Loucy (cell line): ENCODE results near the gene SPATA24.

Experiments used
- H2AFZ ChIP-seq: fragments of 200-600 bp; sonication (generic); 2 replicates; pipeline ENCODE4 v1.6.0; 2016; ENCODE audit warnings: antibody characterized with exemption, mild to moderate bottlenecking, low read length, moderate library complexity
- H3F3A ChIP-seq: fragments of 200-600 bp; 2 replicates; pipeline ENCODE4 v1.6.0; 2016; ENCODE audit warnings: antibody characterized with exemption, low read depth, mild to moderate bottlenecking
- H3K27me3 ChIP-seq: fragments of 200-600 bp; sonication (generic); 2 replicates; pipeline ENCODE4 v1.6.1; 2014; ENCODE audit warnings: low read length, mild to moderate bottlenecking; ENCODE audit not compliant: insufficient read depth, poor library complexity, severe bottlenecking
- H3K36me3 ChIP-seq: fragments of 200-600 bp; sonication (generic); 2 replicates; pipeline ENCODE4 v1.6.1; 2016; ENCODE audit warnings: low read length; ENCODE audit not compliant: insufficient read depth
- H3K4me1 ChIP-seq: fragments of 200-600 bp; sonication (generic); 2 replicates; pipeline ENCODE4 v1.5.1; 2014; ENCODE audit warnings: low read length, mild to moderate bottlenecking; ENCODE audit not compliant: insufficient read depth, poor library complexity, severe bottlenecking
- H3K4me2 ChIP-seq: fragments of 200-600 bp; sonication (generic); 2 replicates; pipeline ENCODE4 v1.6.0; 2014; ENCODE audit warnings: antibody characterized with exemption, low read length, low read depth, mild to moderate bottlenecking; ENCODE audit not compliant: poor library complexity, severe bottlenecking
- H3K4me3 ChIP-seq: fragments of 200-600 bp; sonication (generic); 2 replicates; pipeline ENCODE4 v1.5.1; 2014; ENCODE audit warnings: low read length, mild to moderate bottlenecking, mixed read lengths; ENCODE audit not compliant: poor library complexity, severe bottlenecking
- H3K79me2 ChIP-seq: fragments of 200-600 bp; sonication (generic); 2 replicates; pipeline ENCODE4 v1.6.1; 2014; ENCODE audit warnings: low read length; ENCODE audit not compliant: insufficient read depth
- H3K9ac ChIP-seq: fragments of 200-600 bp; sonication (generic); 2 replicates; pipeline ENCODE4 v1.6.0; 2014; ENCODE audit warnings: mild to moderate bottlenecking, low read depth, low read length, moderate library complexity; ENCODE audit not compliant: poor library complexity, severe bottlenecking
- H3K9me2 ChIP-seq: fragments of 200-600 bp; sonication (generic); replicated peaks from 2 replicates; pipeline ENCODE4 v1.6.1; 2016; ENCODE audit warnings: low read depth, low read length, mixed read lengths
- H3K9me3 ChIP-seq: fragments of 200-600 bp; sonication (generic); 2 replicates; pipeline ENCODE4 v1.6.1; 2014; ENCODE audit warnings: mild to moderate bottlenecking, antibody characterized with exemption, low read length, low read depth; ENCODE audit not compliant: insufficient read depth
- H4K20me1 ChIP-seq: fragments of 200-600 bp; sonication (generic); 2 replicates; pipeline ENCODE4 v1.6.0; 2014; ENCODE audit warnings: antibody characterized with exemption, low read length, mild to moderate bottlenecking; ENCODE audit not compliant: insufficient read depth, poor library complexity, severe bottlenecking
- EZH2phosphoT487 ChIP-seq: fragments of 200-600 bp; IDR thresholded peaks from 2 replicates; pipeline ENCODE4 v1.6.1; 2018; ENCODE audit warnings: antibody characterized with exemption, mild to moderate bottlenecking, moderate library complexity, borderline replicate concordance
- TF ChIP-seq, protein P1 (sequence below): fragments of 200-600 bp; sonication (generic); conservative IDR thresholded peaks from 2 replicates; pipeline ENCODE4 v1.5.1; 2014; ENCODE audit warnings: mild to moderate bottlenecking, antibody characterized with exemption, low read length

Gene SPATA24

DNA sequence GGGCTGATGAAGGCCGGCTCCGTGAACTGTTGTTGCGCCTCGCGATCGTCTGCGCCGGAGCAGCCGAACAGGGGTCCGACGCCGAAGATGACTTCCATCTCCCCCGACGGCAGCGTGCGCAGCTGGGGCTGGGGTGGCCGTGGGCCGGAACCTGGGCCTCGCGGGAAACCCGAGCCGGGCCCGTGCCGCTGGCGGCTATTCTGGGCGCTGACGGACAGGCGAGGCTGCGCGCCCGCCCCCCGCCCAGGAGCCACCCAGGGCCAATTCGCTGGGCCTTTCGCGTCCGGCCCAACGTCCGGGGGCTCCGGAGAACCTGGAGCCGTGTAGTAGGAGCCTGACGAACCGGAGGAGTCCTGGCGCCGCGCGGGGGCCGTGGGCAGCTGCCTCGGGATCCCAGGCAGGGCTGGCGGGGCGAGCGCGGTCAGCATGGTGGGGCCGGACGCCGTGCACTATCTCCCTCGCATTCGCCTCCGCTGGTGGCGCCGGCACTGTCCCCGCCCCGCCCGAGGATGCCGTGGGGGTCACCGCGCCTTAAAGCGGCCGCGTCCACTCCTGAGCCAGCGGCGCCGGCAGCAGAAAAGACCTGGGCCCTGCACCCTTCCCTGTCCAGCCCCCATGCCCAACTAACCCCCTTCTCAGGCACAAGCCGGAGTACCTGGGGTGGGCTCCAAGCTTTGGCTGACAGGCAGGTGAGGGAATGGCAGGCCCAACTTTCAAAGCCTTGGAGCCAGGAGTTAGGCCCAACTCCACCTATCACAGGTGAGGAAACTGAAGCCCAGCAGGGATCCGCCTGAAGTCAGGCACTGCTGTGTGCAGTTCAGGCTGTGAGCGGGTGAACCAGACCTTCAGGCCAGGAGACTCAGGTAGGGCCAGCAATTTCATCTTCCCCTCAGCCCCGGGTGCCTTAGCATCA, 9.0 kb downstream of the SPATA24 start, which contains the start of gene PROB1:
PROB1 (minus strand) TSS at position 451 of the 913 bp plus-strand sequence; CDS start at position 428, 23 bp downstream.
- Histone ChIP-seq H2AFZ (no peak within 1 kb of the TSS), H4K20me1 (peaks cover 8% of the 10 kb centered on the region), H3K4me2 (peak within 1 kb of the TSS; percentile 87), H3K79me2 (peaks cover 56% of the 10 kb centered on the region), H3F3A (no peaks in the 10 kb centered on the region), H3K9me3 (no peaks in the 10 kb centered on the region), H3K36me3 (no peaks in the 10 kb centered on the region), H3K27me3 (no peaks in the 10 kb centered on the region), H3K9ac (no peak within 1 kb of the TSS), H3K4me1 (peaks cover 35% of the 10 kb centered on the region), H3K4me3 (peak within 1 kb of the TSS; percentile 96), H3K9me2 (no peaks in the 10 kb centered on the region)
- TF ChIP-seq, protein P1, sequence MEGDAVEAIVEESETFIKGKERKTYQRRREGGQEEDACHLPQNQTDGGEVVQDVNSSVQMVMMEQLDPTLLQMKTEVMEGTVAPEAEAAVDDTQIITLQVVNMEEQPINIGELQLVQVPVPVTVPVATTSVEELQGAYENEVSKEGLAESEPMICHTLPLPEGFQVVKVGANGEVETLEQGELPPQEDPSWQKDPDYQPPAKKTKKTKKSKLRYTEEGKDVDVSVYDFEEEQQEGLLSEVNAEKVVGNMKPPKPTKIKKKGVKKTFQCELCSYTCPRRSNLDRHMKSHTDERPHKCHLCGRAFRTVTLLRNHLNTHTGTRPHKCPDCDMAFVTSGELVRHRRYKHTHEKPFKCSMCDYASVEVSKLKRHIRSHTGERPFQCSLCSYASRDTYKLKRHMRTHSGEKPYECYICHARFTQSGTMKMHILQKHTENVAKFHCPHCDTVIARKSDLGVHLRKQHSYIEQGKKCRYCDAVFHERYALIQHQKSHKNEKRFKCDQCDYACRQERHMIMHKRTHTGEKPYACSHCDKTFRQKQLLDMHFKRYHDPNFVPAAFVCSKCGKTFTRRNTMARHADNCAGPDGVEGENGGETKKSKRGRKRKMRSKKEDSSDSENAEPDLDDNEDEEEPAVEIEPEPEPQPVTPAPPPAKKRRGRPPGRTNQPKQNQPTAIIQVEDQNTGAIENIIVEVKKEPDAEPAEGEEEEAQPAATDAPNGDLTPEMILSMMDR, result no peak
- TF ChIP-seq EZH2phosphoT487, result no peak

DNA sequence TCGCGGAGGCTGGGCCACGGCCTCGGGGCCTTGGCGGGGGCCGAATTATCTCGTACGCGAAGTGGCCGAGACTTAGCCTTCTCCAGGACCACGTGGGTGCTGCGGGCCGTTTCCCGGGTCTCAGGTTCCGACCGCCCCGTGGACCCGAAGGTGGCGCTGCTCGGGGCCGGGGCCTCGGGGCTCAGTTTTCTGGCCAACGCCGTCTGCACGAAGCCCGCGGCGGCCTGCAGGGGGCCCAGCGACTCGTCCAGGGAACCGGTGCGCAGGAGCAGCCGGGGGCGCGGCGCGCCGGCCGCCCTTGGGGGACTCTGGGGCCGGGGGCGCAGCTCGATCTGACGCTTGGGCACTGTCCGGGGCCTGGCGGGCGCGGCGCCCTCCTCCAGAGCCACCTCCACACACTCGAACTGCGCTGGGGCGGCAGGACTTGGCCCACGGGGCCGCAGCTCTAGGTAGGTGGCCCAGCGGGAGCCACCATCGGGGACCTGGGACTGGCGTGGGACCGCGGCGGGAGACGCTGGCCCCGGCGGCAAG, 9.7 kb downstream of the SPATA24 start:
- peaks cover 11% of the 10 kb centered on the region for H4K20me1 ChIP-seq
- H3K4me2 ChIP-seq, result peak overlapping the region; percentile 87
- H3K4me1 ChIP-seq, result peaks cover 36% of the 10 kb centered on the region
- H3K4me3 ChIP-seq, result peak overlapping the region; percentile 96
- TF ChIP-seq, protein P1, result no peak
- TF ChIP-seq EZH2phosphoT487, result no peak
- peaks cover 4% of the 10 kb centered on the region for H3K27me3 ChIP-seq
- no peak overlapping the region for H2AFZ ChIP-seq
- H3K9ac ChIP-seq, result no peak overlapping the region
- H3F3A ChIP-seq, result no peaks in the 10 kb centered on the region
- no peaks in the 10 kb centered on the region for H3K9me2 ChIP-seq
- peaks cover 63% of the 10 kb centered on the region for H3K79me2 ChIP-seq
- no peaks in the 10 kb centered on the region for H3K9me3 ChIP-seq
- H3K36me3 ChIP-seq, result 0 out of 2 replicates have a peak, but pooled peaks cover 3% of the 10 kb centered on the region

DNA sequence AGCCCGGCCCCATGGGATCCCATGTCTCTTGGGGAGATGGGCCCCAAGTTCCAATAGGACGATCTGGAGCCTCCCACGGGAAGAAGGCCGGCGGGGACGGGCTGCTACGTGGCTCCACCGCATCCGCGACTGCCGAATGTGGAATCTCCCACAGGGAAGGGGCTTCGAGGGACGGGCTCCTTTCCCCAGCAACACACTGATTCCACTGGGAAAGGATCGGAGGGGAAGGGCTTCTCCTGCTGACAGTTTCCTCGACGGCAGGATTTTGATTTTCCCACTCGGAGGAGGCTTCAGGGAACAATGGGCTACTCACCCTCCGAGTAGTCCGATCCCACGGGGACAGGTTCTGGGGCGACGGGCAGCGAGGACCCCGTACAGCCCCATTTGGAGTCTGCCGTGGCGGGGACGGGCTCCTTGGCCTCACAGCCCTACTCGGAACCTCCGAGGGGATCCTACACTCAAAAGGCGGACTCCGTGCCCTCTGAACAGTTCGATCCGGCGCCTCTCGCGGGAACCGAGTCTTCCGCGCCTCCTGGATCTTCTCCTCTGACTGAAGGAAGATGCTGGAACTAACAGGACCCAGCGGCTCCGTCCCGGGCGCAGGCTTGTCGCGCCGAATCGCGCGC, 10.3 kb downstream of the SPATA24 start:
- Histone ChIP-seq H3K36me3 (0 out of 2 replicates have a peak, but pooled peaks cover 4% of the 10 kb centered on the region), H3K9me2 (no peaks in the 10 kb centered on the region), H3K79me2 (peaks cover 68% of the 10 kb centered on the region), H3K9ac (peak overlapping the region; percentile 99), H3F3A (no peaks in the 10 kb centered on the region), H2AFZ (peak overlapping the region; percentile 92), H3K27me3 (peaks cover 8% of the 10 kb centered on the region), H3K9me3 (no peaks in the 10 kb centered on the region), H4K20me1 (peaks cover 11% of the 10 kb centered on the region), H3K4me2 (peak overlapping the region; percentile 87), H3K4me1 (peaks cover 36% of the 10 kb centered on the region), H3K4me3 (peak overlapping the region; percentile 96)
- TF ChIP-seq EZH2phosphoT487, result no peak
- TF ChIP-seq, protein P1, result no peak
